Nucleus accumbens (tissue), 56 donors: ENCODE results near the gene TMEM126B.
A peak's percentile ranks its signal among the peaks of the same experiment; 100 is the strongest.
"Not testable (repeated sequence)": the region's sequence is repeated elsewhere in the genome, so short reads cannot be mapped to it uniquely, and the experiment has no call there.

Source experiments
- DNase-seq, 56 donors: peaks; one replicate each; lab custom pipeline; 2025; lab: John Stamatoyannopoulos, UW

Gene TMEM126B

GRCh38 chr11:85647078-85647477 lies 18.7 kb downstream of the TMEM126B start:
- DNase-seq: no peak

- peak; percentile 30 to 95 (median 82) for DNase-seq
These were observed 19.4 kb downstream of the TMEM126B start, which contains the start of gene TMEM126A for GRCh38 chr11:85647604-85648299. TSS of gene TMEM126A (plus strand) at chr11:85647967. CDS start at chr11:85650256, 2,289 bp downstream.

DNA sequence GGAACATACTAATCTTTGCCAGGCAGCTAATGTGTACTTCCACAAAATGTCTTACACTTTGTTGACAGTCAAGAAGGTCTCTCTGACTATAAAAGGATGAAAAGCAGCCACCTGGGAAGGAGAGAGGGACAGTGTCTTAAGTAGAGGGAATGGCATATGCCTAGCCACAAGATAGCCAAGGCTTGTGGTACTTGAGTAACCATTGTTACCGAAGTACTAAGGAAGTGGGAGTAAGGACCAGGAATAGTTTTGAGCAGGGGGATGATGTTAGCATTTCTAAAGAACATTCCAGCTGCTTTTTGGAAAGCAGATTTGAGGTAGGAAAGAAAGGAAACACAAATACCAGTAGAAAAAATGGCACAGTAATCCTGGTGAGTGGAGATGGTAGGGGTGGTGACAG lies 22.7 kb downstream of the TMEM126B start:
- DNase-seq: no peak

- DNase-seq: no peak
These were observed 24.5 kb downstream of the TMEM126B start for GRCh38 chr11:85652786-85653447.

- not testable (repeated sequence) for DNase-seq
These were observed 25.9 kb downstream of the TMEM126B start for GRCh38 chr11:85654343-85654742.

- no peak for DNase-seq
These were observed 28.4 kb downstream of the TMEM126B start for GRCh38 chr11:85656777-85657176.

DNA sequence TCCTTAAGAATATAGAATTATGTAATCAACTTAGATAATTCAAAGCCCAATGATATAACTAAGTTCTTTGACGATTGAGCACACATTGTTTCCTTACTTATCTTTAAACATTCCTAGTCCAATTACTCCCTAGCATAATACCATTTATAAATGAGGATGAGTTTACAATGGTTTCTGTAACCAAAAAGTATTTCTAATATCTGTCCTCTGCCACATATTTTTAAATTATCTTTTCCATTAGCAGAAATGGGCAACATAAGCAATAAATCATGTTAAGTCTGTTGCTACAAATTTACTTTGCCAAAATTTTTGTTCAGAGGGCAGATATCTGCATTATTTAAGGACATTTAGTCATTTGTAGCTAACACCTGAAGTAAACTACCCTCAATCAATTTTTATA lies 29.8 kb downstream of the TMEM126B start:
- DNase-seq: no peak

DNA sequence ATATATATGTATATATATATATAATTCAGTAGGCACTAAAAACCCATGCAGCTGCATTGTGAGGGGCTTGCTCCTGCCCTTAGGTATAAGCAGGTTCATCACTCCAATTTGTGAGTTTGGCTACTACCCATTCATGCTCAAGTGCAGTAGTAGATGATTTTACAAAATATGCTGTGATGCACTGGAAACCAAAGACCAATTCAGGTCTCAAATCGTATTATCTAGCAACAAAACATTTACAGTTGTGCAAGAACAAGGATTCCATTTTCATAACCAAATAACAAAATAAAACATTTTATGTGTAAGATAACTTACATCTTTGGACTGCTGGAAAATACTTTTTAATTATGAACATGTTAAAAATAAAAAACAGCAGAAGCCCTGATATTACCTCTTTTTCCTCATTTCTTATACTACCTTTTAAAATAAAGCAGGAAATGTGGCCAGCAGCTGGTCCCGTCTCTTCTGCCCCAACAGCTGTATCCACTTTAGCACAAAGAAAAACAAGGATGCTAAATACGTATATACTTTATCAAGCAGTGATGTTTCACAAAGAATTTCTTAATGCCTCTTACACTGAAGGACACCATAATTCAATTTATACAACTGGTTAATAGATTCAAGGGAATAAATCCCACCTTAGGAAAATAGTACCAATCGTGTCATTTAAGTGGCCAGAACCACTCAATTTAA lies 33.7 kb downstream of the TMEM126B start:
- no peak for DNase-seq

- DNase-seq: peak in 1 of 56 donors; percentile 40
These were observed 34.8 kb downstream of the TMEM126B start for GRCh38 chr11:85663080-85663752.

DNA sequence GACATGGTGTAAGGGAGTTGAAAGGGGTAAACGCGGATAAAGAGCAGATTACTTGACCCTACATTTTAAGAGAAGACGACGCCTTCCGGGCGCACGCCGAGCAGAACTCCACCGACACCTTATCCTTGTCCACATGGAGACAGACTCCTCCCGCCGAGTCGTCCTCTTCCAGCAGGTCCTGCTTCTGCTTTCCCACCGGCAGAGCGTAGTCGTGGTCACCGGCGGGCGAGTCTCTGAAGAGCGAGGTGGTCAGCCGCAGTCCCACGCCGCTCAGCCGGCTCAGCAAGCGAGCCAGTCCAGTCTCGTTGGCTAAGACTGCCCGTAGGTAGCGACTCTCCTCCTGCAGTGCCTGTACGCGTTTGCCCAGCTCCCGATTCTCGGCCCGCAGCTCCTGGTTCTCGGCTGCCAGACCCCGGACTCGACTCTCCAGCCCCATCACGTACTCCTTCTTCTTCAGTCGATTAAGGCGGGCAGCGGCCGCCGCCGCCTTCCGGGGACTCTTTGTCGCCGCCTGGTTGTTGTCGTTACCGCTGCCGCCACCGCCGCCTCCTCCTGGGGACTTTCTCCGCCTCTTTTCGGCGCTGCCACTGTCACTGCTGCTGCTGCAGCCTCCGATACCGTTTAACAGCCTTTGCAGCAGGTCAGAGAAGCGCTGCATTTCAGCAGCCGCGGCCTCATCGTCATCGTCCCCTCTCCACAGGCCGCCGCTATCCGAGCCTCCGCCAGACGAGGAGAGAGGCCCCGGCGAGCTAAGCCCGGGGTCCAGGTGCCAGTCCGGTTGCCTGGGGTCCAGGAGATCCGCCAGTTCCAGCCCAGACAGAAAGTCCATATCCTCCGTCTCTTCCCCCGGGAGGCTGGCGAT lies 35.6 kb downstream of the TMEM126B start:
- DNase-seq: peak in 54 of 56 donors; percentile 8 to 88 (median 70)

DNA sequence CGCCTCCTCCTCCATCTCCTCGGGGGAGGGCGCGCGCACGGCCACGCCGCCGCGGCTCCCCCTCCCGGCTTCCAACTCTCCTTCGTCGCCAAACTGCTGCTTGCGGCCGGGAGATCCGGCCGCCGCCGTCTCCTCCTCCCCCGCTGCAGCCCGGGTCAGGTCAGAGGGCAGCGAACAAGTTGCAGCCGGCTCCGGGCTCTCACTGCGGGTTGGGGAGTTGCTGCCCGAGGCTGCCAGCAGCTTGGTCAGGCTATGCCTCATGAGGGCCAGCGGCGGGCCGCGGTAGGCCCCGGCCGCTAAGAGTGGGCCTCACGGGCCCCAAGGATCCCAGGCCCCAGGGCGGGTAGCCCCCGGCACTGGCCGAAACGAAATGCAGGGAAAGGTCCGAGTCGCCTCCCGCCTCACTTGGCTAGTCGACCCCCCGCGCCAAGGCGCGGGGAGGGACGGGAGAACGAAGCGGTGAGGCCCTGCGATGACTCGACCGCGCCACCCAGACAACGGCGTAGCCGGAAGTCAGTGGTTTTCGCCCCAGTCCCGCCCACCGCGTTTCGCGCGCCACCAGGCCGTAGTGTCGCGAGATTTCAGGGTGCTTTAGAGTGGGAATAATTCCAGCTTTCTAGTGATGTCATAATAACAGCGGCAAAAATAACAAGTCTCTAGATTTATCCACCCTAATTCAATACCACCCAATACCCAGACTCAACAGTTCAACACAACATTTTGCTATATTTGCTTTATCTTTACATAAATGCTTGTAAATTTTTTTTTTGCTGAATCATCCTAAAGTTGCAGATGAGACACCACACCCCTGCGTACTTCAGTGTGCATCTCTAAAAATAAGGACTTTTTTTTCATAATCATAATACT lies 36.5 kb downstream of the TMEM126B start, which contains the start of gene CREBZF:
TSS of gene CREBZF (minus strand) at position 515 of the 867 bp plus-strand sequence. CDS start at position 261, 254 bp downstream.
- peak in 55 of 56 donors; percentile 42 to 95 (median 89) for DNase-seq

DNA sequence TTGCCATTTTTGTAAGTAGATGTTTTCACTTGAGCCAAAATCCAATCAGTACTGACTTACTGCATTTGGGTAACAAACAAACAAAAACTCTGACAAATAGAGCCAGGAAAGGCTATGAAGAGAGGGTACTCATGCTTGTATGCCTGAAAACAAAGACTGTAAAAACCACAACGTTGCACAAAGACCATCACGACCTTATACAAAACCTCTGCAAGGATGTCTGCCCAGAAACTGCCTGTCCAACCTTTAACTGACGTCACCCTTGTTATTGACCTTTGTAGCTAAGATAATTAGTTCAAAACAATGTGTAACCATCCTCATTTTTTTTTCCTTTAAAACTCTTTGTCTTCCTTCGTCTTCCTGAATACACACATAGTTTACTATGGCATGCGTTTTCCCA lies 37.3 kb downstream of the TMEM126B start:
- DNase-seq: peak in 1 of 56 donors; percentile 18

DNA sequence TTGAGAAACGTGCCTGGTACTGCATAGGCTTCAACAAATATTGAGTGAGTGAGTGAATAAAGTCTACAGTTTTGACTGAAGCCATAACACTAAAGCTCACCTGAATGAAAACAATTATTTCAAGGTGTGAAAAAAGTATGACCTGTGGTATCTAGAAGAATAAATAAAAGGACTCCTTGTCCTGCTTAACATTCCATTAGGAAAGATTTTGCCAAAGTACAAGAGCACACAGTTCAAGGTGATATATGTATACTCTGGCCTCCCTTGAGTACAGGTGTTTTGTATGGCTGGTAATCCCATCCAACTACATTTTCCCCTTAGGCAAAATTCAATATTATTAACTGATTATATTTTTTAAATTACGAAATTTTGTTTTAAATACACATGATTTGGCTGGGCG lies 38.3 kb downstream of the TMEM126B start:
- DNase-seq: no peak

- no peak for DNase-seq
These were observed 39.8 kb downstream of the TMEM126B start for GRCh38 chr11:85668157-85668556.

GRCh38 chr11:85670949-85671663 lies 42.7 kb downstream of the TMEM126B start:
- DNase-seq: not testable (repeated sequence)

GRCh38 chr11:85672105-85672902 lies 43.9 kb downstream of the TMEM126B start:
- no peak for DNase-seq

DNA sequence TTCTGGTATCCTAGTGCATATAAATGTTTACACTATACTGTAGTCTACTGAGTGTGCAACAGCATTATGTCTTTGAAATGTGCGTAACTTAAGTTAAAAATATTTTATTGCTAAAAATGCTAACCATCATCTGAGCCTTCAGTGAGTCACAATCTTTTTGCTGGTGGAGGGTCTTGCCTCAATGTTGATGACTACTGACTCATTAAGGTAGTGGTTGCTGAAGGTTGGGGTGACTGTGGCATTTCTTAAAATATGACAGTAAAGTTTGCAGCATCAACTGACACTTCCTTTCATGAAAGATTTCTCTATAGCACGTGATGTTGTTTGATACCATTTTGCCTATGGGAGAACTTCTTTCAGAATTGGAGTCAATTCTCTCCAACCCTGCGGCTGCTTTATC lies 45.0 kb downstream of the TMEM126B start:
- DNase-seq: no peak
